Dermis blood vessel endothelial cell (primary cell): Measurements from ENCODE around the gene RALGAPA1. TPM values are rescaled to one million over a fixed set of nuclear protein-coding genes. Genes with fewer than 3 reads are reported as not detected.
A peak's percentile ranks its signal among the peaks of the same experiment; 100 is the strongest.
"Not testable (repeated sequence)": the region's sequence is repeated elsewhere in the genome, so short reads cannot be mapped to it uniquely, and the experiment has no call there.

Source experiments
- DNase-seq: peaks from one replicate; pipeline ENCODE4 v3.0.0; 2010
- total RNA-seq: library from RNA; depleted of rRNA; stranded (reverse); fragments of >200 nt; gene quantifications from 2 replicates; pipeline ENCODE4 v1.2.3, GENCODE V29; 2014

RALGAPA1 gene
- total RNA-seq, 1 donor from 2014 or later: 44.1 TPM

- DNase-seq: not testable (repeated sequence)
Measured at GRCh38 chr14:35619998-35620397, 189.1 kb downstream of the RALGAPA1 start.

- not testable (repeated sequence) for DNase-seq
Measured at GRCh38 chr14:35619461-35619860, 189.6 kb downstream of the RALGAPA1 start.

GRCh38 chr14:35617500-35617899 is 191.6 kb downstream of the RALGAPA1 start:
- DNase-seq: no peak

- DNase-seq: no peak
Measured at GRCh38 chr14:35607380-35607779, 201.7 kb downstream of the RALGAPA1 start.

GRCh38 chr14:35600253-35600652 is 208.8 kb downstream of the RALGAPA1 start:
- no peak for DNase-seq

- DNase-seq: peak; percentile 40
Measured at GRCh38 chr14:35594616-35595015, 214.5 kb downstream of the RALGAPA1 start.

- DNase-seq: not testable (repeated sequence)
Measured at GRCh38 chr14:35587373-35587772, 221.7 kb downstream of the RALGAPA1 start.

- DNase-seq: no peak
Measured at GRCh38 chr14:35578639-35579038, 230.5 kb downstream of the RALGAPA1 start.

GRCh38 chr14:35578135-35578534 is 231.0 kb downstream of the RALGAPA1 start:
- no peak for DNase-seq

GRCh38 chr14:35576856-35577255 is 232.2 kb downstream of the RALGAPA1 start:
- DNase-seq: no peak

GRCh38 chr14:35576260-35576659 is 232.8 kb downstream of the RALGAPA1 start:
- DNase-seq: peak; percentile 57

GRCh38 chr14:35573911-35574310 is 235.2 kb downstream of the RALGAPA1 start:
- no peak for DNase-seq

- no peak for DNase-seq
Measured at GRCh38 chr14:35571598-35571997, 237.5 kb downstream of the RALGAPA1 start.

GRCh38 chr14:35565871-35566464 is 243.1 kb downstream of the RALGAPA1 start:
- DNase-seq: no peak

GRCh38 chr14:35558680-35559079 is 250.4 kb downstream of the RALGAPA1 start:
- DNase-seq: no peak

GRCh38 chr14:35557221-35557747 is 251.8 kb downstream of the RALGAPA1 start:
- DNase-seq: no peak

- no peak for DNase-seq
Measured at GRCh38 chr14:35556548-35556947, 252.5 kb downstream of the RALGAPA1 start.

- DNase-seq: no peak
Measured at GRCh38 chr14:35553808-35554207, 255.3 kb downstream of the RALGAPA1 start.

GRCh38 chr14:35551081-35551480 is 258.0 kb downstream of the RALGAPA1 start:
- no peak for DNase-seq

- DNase-seq: no peak
Measured at GRCh38 chr14:35549551-35549950, 259.5 kb downstream of the RALGAPA1 start.

- DNase-seq: no peak
Measured at GRCh38 chr14:35543006-35543405, 266.1 kb downstream of the RALGAPA1 start.

GRCh38 chr14:35539969-35540368 is 269.1 kb downstream of the RALGAPA1 start:
- DNase-seq: no peak

- DNase-seq: no peak
Measured at GRCh38 chr14:35535483-35536112, 273.5 kb downstream of the RALGAPA1 start.

- peak; percentile 77 for DNase-seq
Measured at GRCh38 chr14:35534873-35535482, 274.1 kb downstream of the RALGAPA1 start.
